Ishikawa (cell line): Measurements from ENCODE around the gene SPTSSA.

Source experiments
- CEBPB ChIP-seq: IDR thresholded peaks from 2 replicates; pipeline ENCODE4 v1.6.1; 2012
- CREB1 ChIP-seq: IDR thresholded peaks from 2 replicates; pipeline ENCODE4 v1.6.1; 2012; ENCODE audit warnings: low read depth
- EGR1 ChIP-seq: IDR thresholded peaks from 2 replicates; pipeline ENCODE4 v1.6.1; 2012
- EP300 ChIP-seq: IDR thresholded peaks from 2 replicates; pipeline ENCODE4 v1.6.1; 2012; ENCODE audit warnings: borderline replicate concordance
- FOXM1 ChIP-seq: IDR thresholded peaks from 2 replicates; pipeline ENCODE4 v1.6.1; 2012; ENCODE audit warnings: low read depth, borderline replicate concordance
- RAD21 ChIP-seq: IDR thresholded peaks from 2 replicates; pipeline ENCODE4 v1.6.1; 2012; ENCODE audit warnings: low read depth
- TAF1 ChIP-seq: IDR thresholded peaks from 2 replicates; pipeline ENCODE4 v1.6.1; 2012; ENCODE audit warnings: low read depth, mild to moderate bottlenecking
- TCF12 ChIP-seq: IDR thresholded peaks from 2 replicates; pipeline ENCODE4 v1.6.1; 2012; ENCODE audit warnings: low read depth
- TF ChIP-seq, protein P1 (sequence below): IDR thresholded peaks from 2 replicates; pipeline ENCODE4 v1.6.1; 2012

DNA sequence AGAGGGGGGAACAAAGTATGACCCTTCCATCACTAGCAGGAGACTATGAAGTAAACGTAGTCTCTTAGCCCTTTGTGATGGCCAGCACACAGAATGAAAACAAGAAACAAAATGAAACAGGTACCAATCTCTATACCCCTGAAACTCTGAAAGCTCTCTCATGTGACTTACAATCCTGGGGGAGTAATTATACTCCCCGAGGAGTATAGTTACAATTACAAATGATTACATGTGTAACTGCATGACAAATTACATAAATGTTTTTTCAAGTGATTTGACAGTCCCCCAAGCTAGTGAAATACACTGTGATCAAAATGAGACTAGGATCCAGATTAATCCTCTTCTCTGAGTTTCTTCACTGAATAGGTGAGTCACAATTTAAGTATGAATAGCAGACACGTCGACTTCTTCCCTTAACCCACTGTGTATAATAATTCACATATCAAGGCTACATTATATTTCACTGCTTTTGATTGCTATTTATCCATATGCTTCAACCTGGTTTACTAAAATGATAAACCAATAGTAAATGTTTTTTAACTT lies 74.0 kb downstream of the SPTSSA start:
- TF ChIP-seq EP300: no peak
- TF ChIP-seq CEBPB: no peak
- TF ChIP-seq TCF12: no peak
- TF ChIP-seq CREB1: no peak
- TF ChIP-seq TAF1: no peak
- TF ChIP-seq RAD21: no peak
- TF ChIP-seq EGR1: no peak
- TF ChIP-seq FOXM1: no peak
- TF ChIP-seq, protein P1, sequence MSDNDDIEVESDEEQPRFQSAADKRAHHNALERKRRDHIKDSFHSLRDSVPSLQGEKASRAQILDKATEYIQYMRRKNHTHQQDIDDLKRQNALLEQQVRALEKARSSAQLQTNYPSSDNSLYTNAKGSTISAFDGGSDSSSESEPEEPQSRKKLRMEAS: no peak
